ENCODE measurements around the gene CTIF.

The CTIF gene

GRCh38 chr18:48551100-48551499 lies 12.3 kb downstream of the CTIF start:
- no peak for DNase-seq (ENCODE audit: low read depth in 2 of 2)

DNA sequence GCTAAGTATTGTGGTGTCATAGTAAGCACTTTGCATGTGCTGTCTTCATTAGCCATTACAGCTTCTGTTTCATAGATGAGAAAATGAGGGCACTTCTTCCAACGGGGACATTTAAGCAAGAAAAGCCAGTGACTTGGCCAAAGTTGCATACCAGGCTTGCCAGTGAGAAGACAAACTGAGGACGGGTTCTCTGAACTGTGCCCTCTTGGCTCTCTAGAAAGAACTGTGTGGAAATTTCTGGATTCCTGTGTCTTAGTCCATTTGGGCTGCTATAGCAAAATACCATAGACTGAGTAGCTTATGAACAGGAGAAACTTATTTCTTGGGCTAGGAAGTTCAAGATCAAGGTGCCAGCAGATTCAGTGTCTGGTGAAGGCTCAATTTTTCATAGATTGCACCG lies 13.3 kb downstream of the CTIF start:
- DNase-seq (ENCODE audit: low read depth in 2 of 2) = no peak

DNA sequence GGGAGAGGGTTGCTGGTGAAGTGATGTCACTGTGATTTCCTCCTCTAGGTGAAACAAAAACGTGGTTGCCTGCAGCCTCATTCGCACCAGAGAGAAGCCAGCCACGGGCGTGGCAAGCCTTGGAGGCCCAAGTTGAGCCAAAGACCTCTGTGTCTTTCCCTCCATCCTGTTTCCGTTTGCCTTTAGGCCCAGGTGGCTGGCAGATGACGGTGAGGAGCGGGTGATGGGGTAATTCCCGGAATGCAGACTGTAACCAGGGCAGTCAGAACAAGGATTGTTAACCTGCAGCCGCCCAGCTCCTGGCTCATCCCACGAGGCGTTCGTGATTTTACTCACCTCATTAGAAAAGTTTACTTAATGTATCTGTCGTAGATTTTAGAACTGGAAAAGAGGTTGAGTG lies 14.4 kb downstream of the CTIF start:
- no peak for DNase-seq (ENCODE audit: low read depth in 2 of 2)

GRCh38 chr18:48554610-48555400 lies 16.0 kb downstream of the CTIF start:
- DNase-seq (ENCODE audit: low read depth in 2 of 2) = no peak

GRCh38 chr18:48555465-48555995 lies 16.7 kb downstream of the CTIF start:
- DNase-seq (ENCODE audit: low read depth in 2 of 2) = no peak

DNA sequence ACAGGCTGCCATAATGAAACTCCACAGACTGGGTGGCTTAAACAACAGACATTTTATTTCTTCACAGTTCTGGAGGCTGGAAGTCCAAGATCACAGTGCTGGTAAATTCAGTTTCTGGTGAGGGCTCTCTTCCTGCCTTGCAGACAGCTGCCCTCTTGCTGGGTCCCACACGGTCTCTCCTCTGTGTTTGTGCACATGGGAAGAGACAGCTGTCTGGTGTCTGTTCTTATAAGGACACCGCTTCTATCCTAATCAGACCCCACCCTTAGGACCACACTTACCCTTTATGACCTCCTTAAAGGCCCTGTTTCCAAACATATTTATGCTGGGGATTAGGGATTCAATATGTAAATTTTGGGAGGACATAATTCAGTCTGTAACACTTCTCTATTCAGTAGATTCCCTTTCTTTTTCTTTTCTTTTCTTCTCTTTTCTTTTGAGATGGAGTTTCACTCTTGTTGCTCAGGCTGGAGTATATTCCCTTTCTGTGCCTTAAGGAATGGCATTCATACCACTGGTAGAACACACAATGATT lies 18.9 kb downstream of the CTIF start:
- DNase-seq (ENCODE audit: low read depth in 2 of 2) = no peak

DNA sequence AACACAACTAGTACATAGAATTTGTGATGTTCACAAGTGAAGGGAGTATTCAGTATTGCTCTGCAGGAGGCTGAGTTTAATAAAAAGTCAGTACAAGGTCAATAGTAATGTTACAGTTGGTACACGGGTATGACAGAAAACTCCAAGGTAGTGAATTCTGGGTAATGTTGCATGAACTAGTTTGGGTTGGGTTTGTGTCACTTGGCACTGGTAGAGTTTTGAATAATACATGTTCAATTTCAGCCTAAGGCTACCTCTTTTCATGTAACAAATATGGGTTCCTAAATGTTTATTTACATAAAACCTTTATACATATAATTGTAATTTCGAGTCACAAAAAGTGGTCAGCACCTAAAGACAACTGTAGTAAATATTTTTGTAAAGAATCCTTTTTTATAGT lies 19.4 kb downstream of the CTIF start:
- no peak for DNase-seq (ENCODE audit: low read depth in 2 of 2)

- no peak for DNase-seq (ENCODE audit: low read depth in 2 of 2)
Measured at GRCh38 chr18:48560491-48560890, 21.7 kb downstream of the CTIF start.

GRCh38 chr18:48562075-48562474 lies 23.2 kb downstream of the CTIF start:
- no peak for DNase-seq (ENCODE audit: low read depth in 2 of 2)

GRCh38 chr18:48563027-48563426 lies 24.2 kb downstream of the CTIF start:
- no peak for DNase-seq (ENCODE audit: low read depth in 2 of 2)

- DNase-seq (ENCODE audit: low read depth in 2 of 2) = no peak
Measured at GRCh38 chr18:48564139-48564538, 25.3 kb downstream of the CTIF start.

DNA sequence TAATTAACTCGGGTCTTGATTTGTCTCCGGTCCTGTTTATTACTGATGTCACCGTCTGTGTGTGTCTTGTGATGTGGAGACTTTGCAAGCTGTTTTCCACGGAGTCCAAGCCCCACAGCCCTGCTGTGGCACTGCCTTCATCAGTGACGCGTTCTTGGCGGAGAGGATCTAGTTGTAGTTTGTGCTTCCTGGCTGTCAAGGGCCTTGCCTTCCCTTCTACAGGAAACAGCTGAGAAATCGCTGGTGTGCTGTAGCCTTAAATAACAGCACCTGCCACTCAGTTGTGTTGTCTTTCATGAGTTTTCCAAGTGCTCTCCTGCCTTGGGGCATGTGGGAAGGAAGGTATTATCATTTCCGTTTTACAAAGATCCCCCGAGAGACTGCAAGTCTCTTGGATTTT lies 26.3 kb downstream of the CTIF start:
- no peak for DNase-seq (ENCODE audit: low read depth in 2 of 2)

GRCh38 chr18:48566589-48566988 lies 27.8 kb downstream of the CTIF start:
- no peak for DNase-seq (ENCODE audit: low read depth in 2 of 2)

DNA sequence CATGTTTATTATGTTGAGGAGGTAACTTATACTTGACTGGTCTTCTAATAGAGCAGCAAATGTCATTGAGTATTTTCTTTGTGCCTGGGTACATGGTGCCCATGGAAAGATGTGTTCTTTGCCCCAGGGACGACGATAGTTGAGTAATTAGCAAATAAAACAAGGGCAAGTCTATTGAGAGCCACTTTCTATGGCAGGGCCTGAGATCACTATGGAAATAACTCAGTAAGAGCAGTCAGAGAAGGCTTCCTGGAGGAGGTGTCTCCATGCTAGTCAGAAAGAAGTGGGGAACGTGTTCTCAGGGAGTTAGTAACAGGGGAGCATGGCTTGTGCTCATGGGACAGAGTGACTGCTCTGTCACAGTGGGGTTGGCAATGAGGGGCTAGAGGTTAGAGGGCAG lies 28.6 kb downstream of the CTIF start:
- DNase-seq (ENCODE audit: low read depth in 2 of 2) = no peak

- no peak for DNase-seq (ENCODE audit: low read depth in 2 of 2)
Measured at GRCh38 chr18:48569139-48569914, 30.5 kb downstream of the CTIF start.

GRCh38 chr18:48569915-48570264 lies 31.1 kb downstream of the CTIF start:
- DNase-seq (ENCODE audit: low read depth in 2 of 2) = no peak

DNA sequence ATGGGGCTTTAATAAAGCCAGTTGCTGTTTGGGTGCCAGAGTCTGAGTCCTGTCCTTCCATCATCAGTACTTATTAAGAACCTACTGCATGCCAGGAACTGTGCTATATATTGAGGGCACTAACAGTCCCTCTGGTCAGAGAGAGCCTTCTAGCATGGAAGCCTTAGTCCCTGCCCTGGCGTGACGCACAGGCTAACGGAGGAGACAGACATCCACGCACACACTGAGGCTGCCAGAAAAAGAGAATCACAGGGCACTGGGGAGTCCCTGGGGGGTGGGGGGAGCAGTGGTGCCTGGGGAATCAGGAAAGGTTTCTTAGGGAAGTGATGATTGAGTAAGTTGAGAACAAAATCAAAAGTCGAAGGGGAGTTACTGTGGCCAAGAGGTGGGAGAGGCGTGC lies 31.5 kb downstream of the CTIF start:
- DNase-seq (ENCODE audit: low read depth in 2 of 2) = no peak

GRCh38 chr18:48571639-48572384 lies 33.0 kb downstream of the CTIF start:
- DNase-seq (ENCODE audit: low read depth in 2 of 2) = no peak

GRCh38 chr18:48572402-48573126 lies 33.7 kb downstream of the CTIF start:
- DNase-seq (ENCODE audit: low read depth in 2 of 2) = no peak

GRCh38 chr18:48573632-48574283 lies 34.9 kb downstream of the CTIF start:
- DNase-seq (ENCODE audit: low read depth in 2 of 2) = no peak

All from stimulated activated CD8-positive, alpha-beta memory T cell treated with anti-CD3 and anti-CD28 coated beads, Interleukin-7, amount 100 ng/mL, for 4 hours (primary cell).